ENCODE data around the gene NLGN1.

NLGN1 gene

GRCh38 chr3:174169736-174170135 is 772.2 kb downstream of the NLGN1 start:
- DNase-seq = no peak
- Histone ChIP-seq H3K4me3 (ENCODE audit: low read depth, low read length) (no peak overlapping the region), H3K27ac (no peak overlapping the region), H3K27me3 (replicated peaks) (no peaks in the 10 kb centered on the region), H3K36me3 (replicated peaks) (no peaks in the 10 kb centered on the region)
- in situ Hi-C loops (cut with HindIII; ENCODE audit: low pct_ligation_motif_present, low sequenced_read_pairs) = no loop called here
- TF ChIP-seq CTCF (IDR thresholded peaks at IDR 0.05; ENCODE audit: low read depth, low read length, missing control alignments) = no peak

- TF ChIP-seq CTCF (IDR thresholded peaks at IDR 0.05; ENCODE audit: low read depth, low read length, missing control alignments) = peak; percentile 9
- Histone ChIP-seq H3K36me3 (replicated peaks) (no peaks in the 10 kb centered on the region), H3K27me3 (replicated peaks) (no peaks in the 10 kb centered on the region), H3K4me3 (ENCODE audit: low read depth, low read length) (no peak overlapping the region), H3K27ac (no peak overlapping the region)
- DNase-seq = no peak
- in situ Hi-C loops (cut with HindIII; ENCODE audit: low pct_ligation_motif_present, low sequenced_read_pairs) = no loop called here
Observed at GRCh38 chr3:174170248-174170647, 772.7 kb downstream of the NLGN1 start.

GRCh38 chr3:174186377-174186989 is 788.9 kb downstream of the NLGN1 start:
- Histone ChIP-seq H3K27ac (no peak overlapping the region), H3K27me3 (replicated peaks) (no peaks in the 10 kb centered on the region), H3K36me3 (replicated peaks) (no peaks in the 10 kb centered on the region), H3K4me3 (ENCODE audit: low read depth, low read length) (no peak overlapping the region)
- TF ChIP-seq CTCF (IDR thresholded peaks at IDR 0.05; ENCODE audit: low read depth, low read length, missing control alignments) = no peak
- DNase-seq = no peak
- in situ Hi-C loops (cut with HindIII; ENCODE audit: low pct_ligation_motif_present, low sequenced_read_pairs) = no loop called here

- Histone ChIP-seq H3K4me3 (ENCODE audit: low read depth, low read length) (no peak overlapping the region), H3K27me3 (replicated peaks) (no peaks in the 10 kb centered on the region), H3K27ac (no peak overlapping the region), H3K36me3 (replicated peaks) (no peaks in the 10 kb centered on the region)
- no peak for DNase-seq
- no peak for TF ChIP-seq CTCF (IDR thresholded peaks at IDR 0.05; ENCODE audit: low read depth, low read length, missing control alignments)
- in situ Hi-C loops (cut with HindIII; ENCODE audit: low pct_ligation_motif_present, low sequenced_read_pairs) = no loop called here
Observed at GRCh38 chr3:174191380-174191779, 793.8 kb downstream of the NLGN1 start.

- no peak for DNase-seq
- Histone ChIP-seq H3K27ac (no peak overlapping the region), H3K4me3 (ENCODE audit: low read depth, low read length) (no peak overlapping the region), H3K36me3 (replicated peaks) (no peaks in the 10 kb centered on the region), H3K27me3 (replicated peaks) (no peaks in the 10 kb centered on the region)
- in situ Hi-C loops (cut with HindIII; ENCODE audit: low pct_ligation_motif_present, low sequenced_read_pairs) = no loop called here
- no peak for TF ChIP-seq CTCF (IDR thresholded peaks at IDR 0.05; ENCODE audit: low read depth, low read length, missing control alignments)
Observed at GRCh38 chr3:174191895-174192294, 794.4 kb downstream of the NLGN1 start.

GRCh38 chr3:174192471-174192870 is 794.9 kb downstream of the NLGN1 start:
- no peak for TF ChIP-seq CTCF (IDR thresholded peaks at IDR 0.05; ENCODE audit: low read depth, low read length, missing control alignments)
- no peaks in the 10 kb centered on the region for H3K27me3 ChIP-seq (replicated peaks)
- H3K27ac ChIP-seq = no peak overlapping the region
- no peaks in the 10 kb centered on the region for H3K36me3 ChIP-seq (replicated peaks)
- DNase-seq = no peak
- in situ Hi-C loops (cut with HindIII; ENCODE audit: low pct_ligation_motif_present, low sequenced_read_pairs) = no loop called here
- no peak overlapping the region for H3K4me3 ChIP-seq (ENCODE audit: low read depth, low read length)

All from brain microvascular endothelial cell (primary cell).